Peyer's patch (tissue), 4 donors: ENCODE measurements around the gene FBXO17.

Experiments
- CTCF ChIP-seq, 6 experiments: fragments of 450-650 bp in 4 of 6; fragments of 200-600 bp in 2 of 6; sonication (generic) in 1 of 6; IDR thresholded peaks; one replicate each; pipeline ENCODE4 v1.5.1; 2017 to 2019; ENCODE audit warnings: antibody characterized with exemption in 6 of 6, mild to moderate bottlenecking in 3 of 6, moderate library complexity in 1 of 6
- POLR2A ChIP-seq, 2 donors: fragments of 450-650 bp; IDR thresholded peaks; one replicate each; pipeline ENCODE4 v1.5.1; 2017; ENCODE audit warnings: antibody characterized with exemption in 2 of 2, mild to moderate bottlenecking in 2 of 2, moderate library complexity in 2 of 2

- TF ChIP-seq CTCF (IDR thresholded peaks at IDR 0.05) = no peak
- TF ChIP-seq POLR2A (IDR thresholded peaks at IDR 0.05) = peak; percentile 89 to 95
Measured at GRCh38 chr19:38899447-38900201, 75.9 kb downstream of the FBXO17 start, which contains the start of the genes NFKBIB and SIRT2.
